B cell (primary cell): Measurements from ENCODE around the gene CPD. TPM values are rescaled to one million over a fixed set of nuclear protein-coding genes. Genes with fewer than 3 reads are reported as not detected.

Experiments
- ATAC-seq: fragments of 200-7000 bp; cut with Tn5 transposase; one replicate; pipeline ENCODE4 v1.10.0; 2021; ENCODE audit warnings: low read depth, mild to moderate bottlenecking, moderate number of reproducible peaks, moderate library complexity
- CTCF ChIA-PET: fragments of 350-600 bp; sonication (Branson Sonifier 250); formaldehyde crosslinking; loops from one replicate; lab custom pipeline; 2021; ENCODE audit warnings: antibody characterized with exemption, inconsistent platforms; lab: Charles Lee
- POLR2A ChIA-PET: fragments of 350-600 bp; sonication (Branson Sonifier 250); formaldehyde crosslinking; loops from one replicate; lab custom pipeline; 2021; ENCODE audit warnings: antibody characterized with exemption; lab: Charles Lee
- DNase-seq: peaks from one replicate; pipeline ENCODE4 v3.0.0; 2013
- H2AFZ ChIP-seq: 2 replicates; pipeline ENCODE4 v1.6.1; 2012; ENCODE audit warnings: mild to moderate bottlenecking, low read depth, low read length; ENCODE audit not compliant: insufficient read depth, poor library complexity, severe bottlenecking
- H3K27ac ChIP-seq, 2 donors: 1 replicate in 1 of 2; 2 replicates in 1 of 2; pipeline ENCODE4 v1.5.1; 2012 to 2013; ENCODE audit warnings: low read length in 2 of 2, mild to moderate bottlenecking in 2 of 2, moderate library complexity in 1 of 2
- H3K27me3 ChIP-seq, 4 experiments: fragments of 200-600 bp in 1 of 4; sonication (generic) in 1 of 4; replicated peaks in 1 of 4; 1 replicate in 2 of 4; 2 replicates in 2 of 4; pipeline versions ENCODE4 v1.6.1 to v1.7.0; 2013 to 2016; ENCODE audit warnings: low read length in 3 of 4, mild to moderate bottlenecking in 2 of 4, mixed read lengths in 1 of 4, moderate library complexity in 1 of 4; ENCODE audit not compliant: insufficient read depth in 4 of 4, control insufficient read depth in 3 of 4; ENCODE audit errors: control extremely low read depth in 1 of 4
- H3K36me3 ChIP-seq, 2 experiments: replicated peaks in 1 of 2; 1 replicate in 1 of 2; 2 replicates in 1 of 2; pipeline versions ENCODE4 v1.6.1 to v1.7.1; 2013; ENCODE audit warnings: low read length in 1 of 2; ENCODE audit not compliant: insufficient read depth in 2 of 2, control insufficient read depth in 1 of 2; ENCODE audit errors: control extremely low read depth in 1 of 2, extremely low read depth in 1 of 2
- H3K4me1 ChIP-seq, 2 donors: fragments of 200-600 bp in 1 of 2; sonication (generic) in 1 of 2; 1 replicate in 1 of 2; 2 replicates in 1 of 2; pipeline versions ENCODE4 v1.5.1 to v1.6.1; 2013 to 2017; ENCODE audit warnings: low read length in 2 of 2; ENCODE audit not compliant: control insufficient read depth in 2 of 2, insufficient read depth in 2 of 2
- H3K4me2 ChIP-seq: replicated peaks from 2 replicates; pipeline ENCODE3; 2012; ENCODE audit warnings: mild to moderate bottlenecking, low read depth, low read length; ENCODE audit not compliant: poor library complexity, severe bottlenecking
- H3K4me3 ChIP-seq, 5 experiments: fragments of 200-600 bp in 1 of 5; sonication (generic) in 1 of 5; 1 replicate in 3 of 5; 2 replicates in 2 of 5; pipeline versions ENCODE4 v1.5.1 to v1.7.0; 2011 to 2016; ENCODE audit warnings: low read length in 4 of 5, mild to moderate bottlenecking in 4 of 5, low read depth in 2 of 5, control low read depth in 1 of 5, moderate library complexity in 1 of 5; ENCODE audit not compliant: insufficient read depth in 1 of 5; ENCODE audit errors: control extremely low read depth in 1 of 5, extremely low read depth in 1 of 5
- H3K79me2 ChIP-seq: fragments of 200-600 bp; sonication (generic); one replicate; pipeline ENCODE4 v1.6.0; 2016; ENCODE audit warnings: low read length; ENCODE audit not compliant: control insufficient read depth, insufficient read depth
- H3K9ac ChIP-seq: fragments of 200-600 bp; sonication (generic); 2 replicates; pipeline ENCODE4 v1.6.1; 2017; ENCODE audit warnings: mild to moderate bottlenecking, low read length, moderate library complexity
- H3K9me3 ChIP-seq, 3 donors: one replicate each; pipeline versions ENCODE4 v1.6.1 to v1.7.1; 2013; ENCODE audit warnings: low read length in 2 of 3; ENCODE audit not compliant: control insufficient read depth in 2 of 3, insufficient read depth in 1 of 3; ENCODE audit errors: control extremely low read depth in 1 of 3
- H4K20me1 ChIP-seq: 2 replicates; pipeline ENCODE4 v1.6.0; 2012; ENCODE audit warnings: mild to moderate bottlenecking, low read length; ENCODE audit not compliant: insufficient read depth, control insufficient read depth, poor library complexity, severe bottlenecking
- H3K27ac Mint-ChIP-seq: one replicate; pipeline ENCODE4 v1.8.0; 2021; ENCODE audit warnings: mixed read lengths
- H3K27me3 Mint-ChIP-seq: one replicate; pipeline ENCODE4 v1.8.0; 2021; ENCODE audit warnings: mixed read lengths
- H3K4me1 Mint-ChIP-seq: one replicate; pipeline ENCODE4 v1.8.0; 2021; ENCODE audit warnings: mixed read lengths
- H3K4me3 Mint-ChIP-seq: one replicate; pipeline ENCODE4 v1.8.0; 2021; ENCODE audit warnings: mixed read lengths
- H3K9me3 Mint-ChIP-seq: one replicate; pipeline ENCODE4 v1.8.0; 2022; ENCODE audit warnings: mixed read lengths; ENCODE audit not compliant: insufficient read depth
- CTCF ChIP-seq: fragments of 200-600 bp; IDR thresholded peaks from one replicate; pipeline ENCODE4 v1.8.0; 2022; ENCODE audit warnings: antibody characterized with exemption, mild to moderate bottlenecking
- EZH2 ChIP-seq: IDR thresholded peaks from 2 replicates; pipeline ENCODE4 v1.6.1; 2012; ENCODE audit warnings: borderline replicate concordance, low read depth, mild to moderate bottlenecking, moderate library complexity, low read length; ENCODE audit not compliant: insufficient read depth, poor library complexity, severe bottlenecking
- WGBS: methylation state at CpG from one replicate; pipeline ENCODE4 v1.1.5; 2013; ENCODE audit warnings: missing lambda C conversion rate; ENCODE audit not compliant: insufficient coverage; 5-methylcytosine and 5-hydroxymethylcytosine counted together
- intact Hi-C: fragments of 100-400 bp; cut with micrococcal nuclease; formaldehyde crosslinking; loops from one replicate; pipeline ENCODE4 v1.10.0; 2022
- polyA plus RNA-seq: library from polyadenylated mRNA; depleted of rRNA; stranded (reverse); fragments of >200 nt; gene quantifications from 2 replicates; pipeline ENCODE4 v1.2.3, GENCODE V29; 2012
- small RNA-seq: library from RNA; depleted of rRNA; stranded (forward); fragments of <200 nt; gene quantifications from one replicate; pipeline ENCODE3, GENCODE V24; 2012; ENCODE audit warnings: low replicate concordance, low read depth; ENCODE audit not compliant: insufficient read length
- total RNA-seq, 2 donors: library from RNA; stranded (reverse); fragments of 120-200 nt in 1 of 2; gene quantifications; 1 replicate in 1 of 2; 2 replicates in 1 of 2; pipeline versions ENCODE4 v1.2.3 to v1.2.4, GENCODE V29; 2013 to 2022

CPD gene
- total and polyA plus RNA-seq, 2 donors (not counting 1 experiment from before 2014, with no cell fraction given): 1.5 to 15.6 TPM

GRCh38 chr17:30519166-30519565, 140.4 kb downstream of the CPD start:
- Mint-ChIP-seq H3K27ac (no peak overlapping the region), H3K4me3 (no peak overlapping the region), H3K27me3 (no peaks in the 10 kb centered on the region), H3K9me3 (no peaks in the 10 kb centered on the region), H3K4me1 (no peaks in the 10 kb centered on the region)
- TF ChIP-seq CTCF (no peak), EZH2 (no peak)
- ChIA-PET CTCF (interaction anchor here (0.6 kb wide), 1 partner anchor 152 kb away, joined by 3 read pairs; no protein-coding TSS in a partner anchor), POLR2A (no interaction called here)
- H2AFZ ChIP-seq: no peak overlapping the region
- WGBS: 90% methylated on average over 4 of the region's 5 CpGs
- H3K4me1 ChIP-seq: no peaks in the 10 kb centered on the region
- ATAC-seq (no peak), DNase-seq (no peak)
- H3K4me2 ChIP-seq: no peak overlapping the region
- peaks cover 8 to 45% of the 10 kb centered on the region in 2 experiments for H3K36me3 ChIP-seq
- no peak overlapping the region for H3K9ac ChIP-seq
- H3K9me3 ChIP-seq: peaks cover 0 to 6% (median 0%) of the 10 kb centered on the region in 3 donors
- no peaks in the 10 kb centered on the region for H3K79me2 ChIP-seq
- H3K4me3 ChIP-seq: no peak overlapping the region
- H4K20me1 ChIP-seq: peaks cover 9% of the 10 kb centered on the region
- intact Hi-C loops: no loop called here
- H3K27ac ChIP-seq: no peak overlapping the region
- no peaks in the 10 kb centered on the region for H3K27me3 ChIP-seq

Small RNAs within 50 kb of the gene (small RNA-seq; reads per million reads assigned to genes)
- not detected for gene RF00019
- not detected for gene RNU6-990P

Other genes with a start within 250 kb of the CPD start
- not detected in 2 replicates for gene SLC6A4, start 143.2 kb upstream of the CPD start, total RNA-seq
- not detected in 2 replicates for gene SLC6A4, start 143.2 kb upstream of the CPD start, polyA plus RNA-seq
- 25.9 and 27.9 TPM in 2 replicates for gene BLMH, start 87.0 kb upstream of the CPD start, total RNA-seq
- gene BLMH, start 87.0 kb upstream of the CPD start, polyA plus RNA-seq: 5.9 and 8.3 TPM in 2 replicates
- not detected in 2 replicates for gene TMIGD1, start 44.9 kb upstream of the CPD start, total RNA-seq
- gene TMIGD1, start 44.9 kb upstream of the CPD start, polyA plus RNA-seq: not detected in 2 replicates
- 66.6 and 68.8 TPM in 2 replicates for gene GOSR1, start 98.5 kb downstream of the CPD start, total RNA-seq
- gene GOSR1, start 98.5 kb downstream of the CPD start, polyA plus RNA-seq: 19.1 and 24.3 TPM in 2 replicates